Measurements from ENCODE around the gene TTLL12.

GRCh38 chr22:43200031-43200430, 13.1 kb upstream of the TTLL12 start:
- no peak for TF ChIP-seq PPARA (CRISPR knock-in tag; IDR thresholded peaks at IDR 0.05; ENCODE audit: borderline replicate concordance)
- no peak for TF ChIP-seq ZFP30 (CRISPR knock-in tag; IDR thresholded peaks at IDR 0.05)
- no peak for TF ChIP-seq PATZ1 (CRISPR knock-in tag; IDR thresholded peaks at IDR 0.05; ENCODE audit: borderline replicate concordance)
- no peak for TF ChIP-seq BACH2 (CRISPR knock-in tag; IDR thresholded peaks at IDR 0.05; ENCODE audit: borderline replicate concordance)
- no peak for TF ChIP-seq RARB (CRISPR knock-in tag; IDR thresholded peaks at IDR 0.05)
- TF ChIP-seq CREB5 (CRISPR knock-in tag; IDR thresholded peaks at IDR 0.05; ENCODE audit: low read depth) = no peak
- no peak for TF ChIP-seq OSR1 (CRISPR knock-in tag; IDR thresholded peaks at IDR 0.05)
- no peak for TF ChIP-seq SNAI2 (CRISPR knock-in tag; IDR thresholded peaks at IDR 0.05)
- TF ChIP-seq TOX (CRISPR knock-in tag; IDR thresholded peaks at IDR 0.05; ENCODE audit: borderline replicate concordance) = no peak
- TF ChIP-seq ZFP3 (CRISPR knock-in tag; IDR thresholded peaks at IDR 0.05) = no peak
- TF ChIP-seq POU6F1 (CRISPR knock-in tag; IDR thresholded peaks at IDR 0.05; ENCODE audit: borderline replicate concordance, low read depth) = no peak

Data from SK-N-SH treated with all-trans-retinoic acid at 6 μM for 48 hours (cell line).